ENCODE measurements around the gene TAF11L14.

DNA sequence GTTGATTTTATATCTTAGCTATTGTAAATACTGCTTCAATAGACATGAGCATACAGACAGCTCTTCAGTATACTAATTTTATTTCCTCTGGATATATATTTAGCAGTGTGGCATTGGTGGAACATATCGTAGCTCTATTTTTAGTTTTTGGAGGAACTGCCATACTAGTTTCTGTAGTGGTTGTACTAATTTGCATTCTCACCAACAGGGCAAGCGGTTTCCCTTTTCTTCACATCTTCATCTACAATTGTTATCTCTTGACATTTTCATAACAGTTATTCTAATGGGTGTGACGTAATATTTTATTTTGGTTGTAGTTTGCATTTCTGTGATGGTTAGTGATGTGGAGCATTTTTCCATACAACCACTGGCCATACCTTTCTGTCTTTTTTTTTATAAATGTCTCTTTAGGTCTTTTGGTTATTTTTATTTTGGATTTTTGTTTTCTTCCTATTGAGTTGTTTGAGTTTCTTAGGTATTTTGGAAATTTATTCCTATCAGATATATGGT lies 32.5 kb downstream of the TAF11L14 start:
- TF ChIP-seq, protein P1, sequence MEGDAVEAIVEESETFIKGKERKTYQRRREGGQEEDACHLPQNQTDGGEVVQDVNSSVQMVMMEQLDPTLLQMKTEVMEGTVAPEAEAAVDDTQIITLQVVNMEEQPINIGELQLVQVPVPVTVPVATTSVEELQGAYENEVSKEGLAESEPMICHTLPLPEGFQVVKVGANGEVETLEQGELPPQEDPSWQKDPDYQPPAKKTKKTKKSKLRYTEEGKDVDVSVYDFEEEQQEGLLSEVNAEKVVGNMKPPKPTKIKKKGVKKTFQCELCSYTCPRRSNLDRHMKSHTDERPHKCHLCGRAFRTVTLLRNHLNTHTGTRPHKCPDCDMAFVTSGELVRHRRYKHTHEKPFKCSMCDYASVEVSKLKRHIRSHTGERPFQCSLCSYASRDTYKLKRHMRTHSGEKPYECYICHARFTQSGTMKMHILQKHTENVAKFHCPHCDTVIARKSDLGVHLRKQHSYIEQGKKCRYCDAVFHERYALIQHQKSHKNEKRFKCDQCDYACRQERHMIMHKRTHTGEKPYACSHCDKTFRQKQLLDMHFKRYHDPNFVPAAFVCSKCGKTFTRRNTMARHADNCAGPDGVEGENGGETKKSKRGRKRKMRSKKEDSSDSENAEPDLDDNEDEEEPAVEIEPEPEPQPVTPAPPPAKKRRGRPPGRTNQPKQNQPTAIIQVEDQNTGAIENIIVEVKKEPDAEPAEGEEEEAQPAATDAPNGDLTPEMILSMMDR (conservative IDR thresholded peaks at IDR 0.05; ENCODE audit: low read depth, low read length): no peak
- TF ChIP-seq POLR2A (IDR thresholded peaks at IDR 0.05; ENCODE audit: low read depth, low read length): no peak
- TF ChIP-seq, protein P2, sequence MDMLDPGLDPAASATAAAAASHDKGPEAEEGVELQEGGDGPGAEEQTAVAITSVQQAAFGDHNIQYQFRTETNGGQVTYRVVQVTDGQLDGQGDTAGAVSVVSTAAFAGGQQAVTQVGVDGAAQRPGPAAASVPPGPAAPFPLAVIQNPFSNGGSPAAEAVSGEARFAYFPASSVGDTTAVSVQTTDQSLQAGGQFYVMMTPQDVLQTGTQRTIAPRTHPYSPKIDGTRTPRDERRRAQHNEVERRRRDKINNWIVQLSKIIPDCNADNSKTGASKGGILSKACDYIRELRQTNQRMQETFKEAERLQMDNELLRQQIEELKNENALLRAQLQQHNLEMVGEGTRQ (IDR thresholded peaks at IDR 0.05; ENCODE audit: low read depth, low read length): no peak
- TF ChIP-seq FOS (IDR thresholded peaks at IDR 0.05; ENCODE audit: low read depth, low read length): no peak
- no peak for TF ChIP-seq RAD21 (IDR thresholded peaks at IDR 0.05; ENCODE audit: low read length)
- no peak for TF ChIP-seq SMC3 (IDR thresholded peaks at IDR 0.05; ENCODE audit: low read depth, low read length)
- no peak for TF ChIP-seq BHLHE40 (IDR thresholded peaks at IDR 0.05; ENCODE audit: low read depth, low read length)
